Measurements from ENCODE around the gene UBXN2A. TPM values are rescaled to one million over a fixed set of nuclear protein-coding genes. Genes with fewer than 3 reads are reported as not detected.

Gene UBXN2A
- total and polyA plus RNA-seq, 2 of the 8 experiments (the other 6 are each of a cell fraction or from before 2014, with no cell fraction given): 3.6 to 20.4 TPM

GRCh38 chr2:24047703-24048033 lies 107.4 kb downstream of the UBXN2A start (continued):
- TF ChIP-seq, protein P1, sequence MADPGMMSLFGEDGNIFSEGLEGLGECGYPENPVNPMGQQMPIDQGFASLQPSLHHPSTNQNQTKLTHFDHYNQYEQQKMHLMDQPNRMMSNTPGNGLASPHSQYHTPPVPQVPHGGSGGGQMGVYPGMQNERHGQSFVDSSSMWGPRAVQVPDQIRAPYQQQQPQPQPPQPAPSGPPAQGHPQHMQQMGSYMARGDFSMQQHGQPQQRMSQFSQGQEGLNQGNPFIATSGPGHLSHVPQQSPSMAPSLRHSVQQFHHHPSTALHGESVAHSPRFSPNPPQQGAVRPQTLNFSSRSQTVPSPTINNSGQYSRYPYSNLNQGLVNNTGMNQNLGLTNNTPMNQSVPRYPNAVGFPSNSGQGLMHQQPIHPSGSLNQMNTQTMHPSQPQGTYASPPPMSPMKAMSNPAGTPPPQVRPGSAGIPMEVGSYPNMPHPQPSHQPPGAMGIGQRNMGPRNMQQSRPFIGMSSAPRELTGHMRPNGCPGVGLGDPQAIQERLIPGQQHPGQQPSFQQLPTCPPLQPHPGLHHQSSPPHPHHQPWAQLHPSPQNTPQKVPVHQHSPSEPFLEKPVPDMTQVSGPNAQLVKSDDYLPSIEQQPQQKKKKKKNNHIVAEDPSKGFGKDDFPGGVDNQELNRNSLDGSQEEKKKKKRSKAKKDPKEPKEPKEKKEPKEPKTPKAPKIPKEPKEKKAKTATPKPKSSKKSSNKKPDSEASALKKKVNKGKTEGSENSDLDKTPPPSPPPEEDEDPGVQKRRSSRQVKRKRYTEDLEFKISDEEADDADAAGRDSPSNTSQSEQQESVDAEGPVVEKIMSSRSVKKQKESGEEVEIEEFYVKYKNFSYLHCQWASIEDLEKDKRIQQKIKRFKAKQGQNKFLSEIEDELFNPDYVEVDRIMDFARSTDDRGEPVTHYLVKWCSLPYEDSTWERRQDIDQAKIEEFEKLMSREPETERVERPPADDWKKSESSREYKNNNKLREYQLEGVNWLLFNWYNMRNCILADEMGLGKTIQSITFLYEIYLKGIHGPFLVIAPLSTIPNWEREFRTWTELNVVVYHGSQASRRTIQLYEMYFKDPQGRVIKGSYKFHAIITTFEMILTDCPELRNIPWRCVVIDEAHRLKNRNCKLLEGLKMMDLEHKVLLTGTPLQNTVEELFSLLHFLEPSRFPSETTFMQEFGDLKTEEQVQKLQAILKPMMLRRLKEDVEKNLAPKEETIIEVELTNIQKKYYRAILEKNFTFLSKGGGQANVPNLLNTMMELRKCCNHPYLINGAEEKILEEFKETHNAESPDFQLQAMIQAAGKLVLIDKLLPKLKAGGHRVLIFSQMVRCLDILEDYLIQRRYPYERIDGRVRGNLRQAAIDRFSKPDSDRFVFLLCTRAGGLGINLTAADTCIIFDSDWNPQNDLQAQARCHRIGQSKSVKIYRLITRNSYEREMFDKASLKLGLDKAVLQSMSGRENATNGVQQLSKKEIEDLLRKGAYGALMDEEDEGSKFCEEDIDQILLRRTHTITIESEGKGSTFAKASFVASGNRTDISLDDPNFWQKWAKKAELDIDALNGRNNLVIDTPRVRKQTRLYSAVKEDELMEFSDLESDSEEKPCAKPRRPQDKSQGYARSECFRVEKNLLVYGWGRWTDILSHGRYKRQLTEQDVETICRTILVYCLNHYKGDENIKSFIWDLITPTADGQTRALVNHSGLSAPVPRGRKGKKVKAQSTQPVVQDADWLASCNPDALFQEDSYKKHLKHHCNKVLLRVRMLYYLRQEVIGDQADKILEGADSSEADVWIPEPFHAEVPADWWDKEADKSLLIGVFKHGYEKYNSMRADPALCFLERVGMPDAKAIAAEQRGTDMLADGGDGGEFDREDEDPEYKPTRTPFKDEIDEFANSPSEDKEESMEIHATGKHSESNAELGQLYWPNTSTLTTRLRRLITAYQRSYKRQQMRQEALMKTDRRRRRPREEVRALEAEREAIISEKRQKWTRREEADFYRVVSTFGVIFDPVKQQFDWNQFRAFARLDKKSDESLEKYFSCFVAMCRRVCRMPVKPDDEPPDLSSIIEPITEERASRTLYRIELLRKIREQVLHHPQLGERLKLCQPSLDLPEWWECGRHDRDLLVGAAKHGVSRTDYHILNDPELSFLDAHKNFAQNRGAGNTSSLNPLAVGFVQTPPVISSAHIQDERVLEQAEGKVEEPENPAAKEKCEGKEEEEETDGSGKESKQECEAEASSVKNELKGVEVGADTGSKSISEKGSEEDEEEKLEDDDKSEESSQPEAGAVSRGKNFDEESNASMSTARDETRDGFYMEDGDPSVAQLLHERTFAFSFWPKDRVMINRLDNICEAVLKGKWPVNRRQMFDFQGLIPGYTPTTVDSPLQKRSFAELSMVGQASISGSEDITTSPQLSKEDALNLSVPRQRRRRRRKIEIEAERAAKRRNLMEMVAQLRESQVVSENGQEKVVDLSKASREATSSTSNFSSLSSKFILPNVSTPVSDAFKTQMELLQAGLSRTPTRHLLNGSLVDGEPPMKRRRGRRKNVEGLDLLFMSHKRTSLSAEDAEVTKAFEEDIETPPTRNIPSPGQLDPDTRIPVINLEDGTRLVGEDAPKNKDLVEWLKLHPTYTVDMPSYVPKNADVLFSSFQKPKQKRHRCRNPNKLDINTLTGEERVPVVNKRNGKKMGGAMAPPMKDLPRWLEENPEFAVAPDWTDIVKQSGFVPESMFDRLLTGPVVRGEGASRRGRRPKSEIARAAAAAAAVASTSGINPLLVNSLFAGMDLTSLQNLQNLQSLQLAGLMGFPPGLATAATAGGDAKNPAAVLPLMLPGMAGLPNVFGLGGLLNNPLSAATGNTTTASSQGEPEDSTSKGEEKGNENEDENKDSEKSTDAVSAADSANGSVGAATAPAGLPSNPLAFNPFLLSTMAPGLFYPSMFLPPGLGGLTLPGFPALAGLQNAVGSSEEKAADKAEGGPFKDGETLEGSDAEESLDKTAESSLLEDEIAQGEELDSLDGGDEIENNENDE (IDR thresholded peaks at IDR 0.05; ENCODE audit: insufficient replicate concordance, low read length): no peak
- TF ChIP-seq KDM1A (IDR thresholded peaks at IDR 0.05; ENCODE audit: borderline replicate concordance, low read length) (no peak), CHD1 (IDR thresholded peaks at IDR 0.05; ENCODE audit: low read depth, low read length) (no peak), BCL11A (IDR thresholded peaks at IDR 0.05; ENCODE audit: low read depth in 2 of 2, low read length in 2 of 2) (no peak), BRCA1 (IDR thresholded peaks at IDR 0.05; ENCODE audit: low read depth, low read length) (no peak), RFX5 (IDR thresholded peaks at IDR 0.05; ENCODE audit: borderline replicate concordance, low read depth, low read length) (no peak), TCF12 (IDR thresholded peaks at IDR 0.05; ENCODE audit: low read depth, low read length) (no peak), RAD21 (IDR thresholded peaks at IDR 0.05 in 1 of 2, conservative IDR thresholded peaks at IDR 0.05 in 1 of 2; ENCODE audit: low read depth in 2 of 2, low read length in 2 of 2) (no peak)

Measured in H1 (cell line).